NCI-H146 treated with DMSO at 0.1 percent for 48 hours (cell line): ENCODE results near the gene FBN1.

ENCODE experiments used
- DNase-seq: peaks from one replicate; lab custom pipeline; 2025; ENCODE audit not compliant: unreplicated experiment; lab: John Stamatoyannopoulos, UW

Gene FBN1

DNA sequence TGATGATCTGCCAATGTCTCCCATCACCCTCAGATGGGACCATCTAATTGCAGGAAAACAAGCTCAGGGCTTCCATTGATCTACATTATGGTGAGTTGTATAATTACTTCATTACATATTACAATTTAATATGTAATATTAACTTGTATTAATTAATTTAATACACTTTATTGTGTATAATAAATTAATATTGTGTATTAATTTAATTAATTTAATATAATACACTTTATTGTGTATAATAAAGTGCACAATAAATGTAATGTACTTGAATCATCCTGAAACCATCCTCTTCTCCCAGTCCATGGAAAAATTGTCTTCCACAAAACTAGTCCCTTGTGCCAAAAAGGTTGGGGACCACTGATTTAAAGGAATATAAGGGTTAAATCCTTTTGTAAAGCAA, 123.4 kb downstream of the FBN1 start:
- DNase-seq: no peak

DNA sequence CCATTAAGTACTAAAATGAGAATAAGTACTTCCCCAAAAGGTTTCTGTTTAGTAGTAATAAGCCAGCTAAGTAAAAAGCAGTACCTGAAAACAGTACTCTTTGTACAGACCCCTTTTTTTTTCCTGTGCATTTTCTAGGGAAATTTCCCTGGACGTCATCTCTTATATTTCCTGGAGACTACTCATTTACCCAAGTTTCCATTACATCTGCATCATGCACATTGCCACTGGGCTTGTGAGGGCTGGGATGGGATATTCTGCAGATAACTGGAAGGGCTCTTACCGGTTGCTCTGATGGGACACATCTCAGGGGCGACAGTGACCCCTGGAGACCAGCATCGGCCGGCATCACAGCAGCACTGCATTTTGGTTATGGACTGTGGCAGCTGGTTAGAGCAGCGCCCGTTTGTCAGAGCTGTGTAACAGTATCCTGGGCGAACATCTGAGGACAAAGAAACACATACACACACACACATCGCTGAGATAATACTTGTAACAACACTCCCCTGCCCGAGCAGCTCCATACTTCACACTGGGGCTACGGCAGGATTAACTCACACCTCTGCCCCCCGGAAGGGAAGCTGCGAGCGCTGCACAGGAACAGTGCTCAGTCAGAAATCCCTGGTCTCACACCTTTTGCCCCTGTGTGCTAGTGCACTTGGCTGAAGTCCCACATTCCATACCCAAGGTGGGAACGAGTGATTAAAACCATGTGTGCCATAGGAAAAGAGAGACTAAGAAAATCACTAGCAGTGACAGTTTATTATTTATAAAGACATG, 124.9 kb downstream of the FBN1 start:
- DNase-seq: no peak

DNA sequence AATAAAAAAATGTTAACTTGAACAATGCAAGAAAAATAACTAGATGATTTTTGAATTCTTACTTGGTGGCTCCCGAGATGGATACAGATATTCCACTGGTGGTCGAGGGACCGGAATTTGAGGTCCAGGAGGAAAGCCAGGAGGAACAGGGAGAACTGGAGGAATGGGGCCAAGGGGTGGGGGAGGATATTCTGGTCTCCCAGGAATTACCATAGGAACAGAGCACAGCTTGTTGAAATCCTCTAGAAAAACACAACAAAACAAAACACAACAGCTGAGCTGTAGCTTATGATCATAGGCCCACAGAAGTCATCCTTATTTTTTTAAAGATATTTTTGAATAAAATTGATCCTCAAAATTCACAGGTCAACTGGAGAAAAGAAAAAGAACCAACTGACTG, 129.4 kb downstream of the FBN1 start:
- no peak for DNase-seq

DNA sequence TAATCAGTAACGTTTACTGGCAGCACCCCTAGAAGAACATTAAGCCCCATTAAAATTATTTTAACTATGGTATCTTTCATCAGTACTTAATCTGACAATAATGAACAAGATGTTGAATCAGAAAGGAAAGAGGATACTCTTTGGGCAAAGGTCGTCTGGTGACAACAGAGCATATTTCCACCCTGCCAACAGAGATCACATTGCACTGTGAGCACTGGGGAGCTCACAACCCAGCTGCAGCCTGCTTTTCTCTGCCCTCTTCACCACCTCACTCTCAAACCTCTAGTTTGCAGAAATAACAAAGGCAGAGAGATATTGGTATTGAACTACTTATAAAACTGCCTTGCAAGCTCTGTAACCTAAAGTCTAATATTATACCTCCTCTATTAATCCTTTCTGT, 130.0 kb downstream of the FBN1 start:
- no peak for DNase-seq

DNA sequence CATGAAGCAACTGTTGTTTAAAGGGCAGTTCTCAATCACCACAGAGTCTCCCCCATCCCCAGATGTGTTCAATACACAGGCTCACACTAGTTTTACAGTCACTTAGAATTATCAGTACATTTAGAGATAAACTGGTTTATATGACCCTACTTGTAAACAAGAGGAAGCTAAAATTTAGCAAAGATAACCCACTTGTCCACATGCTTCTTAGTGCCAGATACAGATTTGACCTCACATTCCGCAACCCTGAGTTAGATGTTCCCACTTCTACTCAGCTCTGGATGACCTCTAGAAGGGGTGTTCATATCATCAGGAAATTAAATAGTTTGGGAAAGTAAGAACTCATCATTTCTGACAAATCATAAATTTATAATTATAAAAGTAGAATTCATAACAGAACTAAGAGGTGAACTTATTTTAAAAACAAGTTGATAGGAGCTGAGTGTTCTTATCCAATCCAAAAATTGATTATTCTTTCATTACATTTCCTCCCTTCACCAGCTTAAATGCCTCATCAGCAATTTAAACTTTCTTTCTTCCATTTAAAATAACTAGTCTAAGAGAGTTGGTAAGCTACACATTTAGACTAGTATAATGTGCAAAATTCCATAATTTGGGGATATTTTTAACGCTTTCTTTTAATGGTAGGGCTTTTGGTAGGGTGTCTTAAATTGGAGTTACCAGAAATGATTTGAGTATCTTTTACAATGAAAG, 131.2 kb downstream of the FBN1 start:
- DNase-seq: no peak

- no peak for DNase-seq
Measured at GRCh38 chr15:48510976-48511375, 134.5 kb downstream of the FBN1 start.

DNA sequence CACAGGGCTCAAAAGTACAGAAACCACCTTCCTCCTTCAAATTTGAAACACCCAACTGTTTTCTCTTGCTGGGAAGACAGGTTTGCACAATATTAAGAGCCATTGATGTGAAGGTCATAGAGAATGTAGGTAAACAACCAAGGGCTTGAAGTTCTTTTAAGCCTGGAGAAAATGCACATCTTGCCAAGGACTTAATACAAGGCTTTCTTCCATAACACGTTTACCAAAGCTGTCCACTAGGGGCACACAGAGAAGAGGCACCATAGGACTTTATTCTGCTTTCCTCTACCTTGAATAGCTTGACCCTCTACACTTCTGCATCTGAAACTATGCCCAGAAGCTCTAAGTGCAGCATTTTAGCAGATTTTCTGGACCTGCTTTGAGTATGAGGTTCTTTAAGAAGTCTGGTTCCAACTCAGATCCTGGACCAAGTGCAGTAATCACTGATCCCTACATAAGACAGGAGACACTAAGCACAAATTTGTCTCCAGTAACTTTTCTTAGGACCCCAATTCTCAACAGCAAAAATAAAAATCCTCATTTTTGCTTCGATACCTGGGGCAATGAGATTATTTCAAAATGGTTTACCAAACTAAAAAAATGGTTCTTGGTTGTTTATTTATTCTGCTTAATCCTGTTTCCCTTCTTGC, 138.0 kb downstream of the FBN1 start:
- DNase-seq: no peak

DNA sequence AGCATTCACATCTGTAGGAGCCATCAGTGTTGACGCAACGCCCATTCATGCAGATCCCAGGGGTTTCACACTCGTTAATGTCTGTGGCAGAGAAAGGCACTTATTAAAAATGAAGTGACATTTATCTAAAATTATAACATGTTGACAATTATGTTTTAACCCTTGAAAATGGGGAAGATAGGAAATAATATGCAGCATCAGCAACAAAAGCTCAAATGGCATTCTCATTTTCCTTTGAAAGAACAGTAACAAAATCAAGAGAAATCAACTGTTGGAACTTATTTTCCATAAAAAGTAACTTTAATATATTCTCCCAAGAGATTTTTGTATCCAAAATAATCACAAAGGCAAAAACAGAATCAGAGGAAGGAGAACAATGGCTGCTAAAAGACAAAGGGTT, 140.4 kb downstream of the FBN1 start:
- no peak for DNase-seq

GRCh38 chr15:48501208-48501607, 144.3 kb downstream of the FBN1 start:
- DNase-seq: no peak

DNA sequence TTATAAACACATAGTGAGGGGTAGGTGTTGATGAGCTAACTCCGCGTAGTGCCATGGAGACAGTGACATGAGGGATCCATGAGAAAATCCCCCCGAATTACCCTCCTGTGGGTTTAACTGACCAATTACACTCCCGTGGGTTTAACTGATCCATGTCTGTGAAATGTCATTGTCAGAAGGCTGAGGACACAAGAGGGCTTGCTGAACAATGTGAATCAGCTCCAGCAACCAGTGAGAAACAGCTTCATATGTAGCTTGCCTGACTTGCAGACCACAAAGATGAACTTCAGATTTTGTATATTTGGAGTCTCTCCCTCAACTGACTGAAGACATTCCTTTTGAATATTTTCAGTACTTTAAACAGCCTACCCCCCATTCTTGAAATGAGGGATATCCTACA, 144.9 kb downstream of the FBN1 start:
- no peak for DNase-seq

DNA sequence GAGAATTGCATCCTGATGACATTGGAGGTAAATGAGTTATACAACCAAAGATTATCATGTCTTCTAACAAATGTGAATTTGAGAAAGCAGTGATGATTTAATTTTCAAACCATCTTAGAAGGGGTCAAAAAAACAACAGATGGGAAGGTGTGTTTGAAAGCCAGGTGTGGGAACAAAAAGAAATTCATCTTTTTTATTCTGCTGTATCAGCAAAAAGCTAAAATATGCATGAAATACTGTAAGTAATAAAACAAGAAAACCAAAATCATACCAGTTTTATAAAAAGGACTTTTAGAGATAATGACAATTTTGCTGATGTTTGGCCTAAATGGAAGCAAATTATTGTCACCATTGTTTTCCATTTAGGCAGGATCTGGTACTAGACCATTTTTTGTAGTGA, 145.5 kb downstream of the FBN1 start:
- DNase-seq: no peak

DNA sequence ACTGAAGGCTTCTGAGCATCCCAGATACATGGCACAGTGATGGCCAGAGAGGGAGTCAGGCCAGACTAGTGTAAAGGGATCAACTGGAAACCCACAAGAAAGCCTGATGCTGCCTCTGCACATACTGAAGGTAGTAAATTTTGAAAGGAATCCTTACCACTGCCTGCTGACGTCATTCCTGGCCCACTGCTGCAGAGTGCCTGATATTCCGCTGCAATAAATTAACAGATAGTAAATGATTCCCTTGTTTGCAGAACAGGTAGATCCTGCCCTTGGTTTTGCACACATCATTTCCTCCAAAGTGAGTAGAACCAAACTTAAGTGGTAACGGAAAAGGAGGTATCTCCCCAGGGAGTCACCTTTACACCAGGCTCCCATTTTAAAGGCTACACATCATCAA, 146.7 kb downstream of the FBN1 start:
- DNase-seq: no peak

DNA sequence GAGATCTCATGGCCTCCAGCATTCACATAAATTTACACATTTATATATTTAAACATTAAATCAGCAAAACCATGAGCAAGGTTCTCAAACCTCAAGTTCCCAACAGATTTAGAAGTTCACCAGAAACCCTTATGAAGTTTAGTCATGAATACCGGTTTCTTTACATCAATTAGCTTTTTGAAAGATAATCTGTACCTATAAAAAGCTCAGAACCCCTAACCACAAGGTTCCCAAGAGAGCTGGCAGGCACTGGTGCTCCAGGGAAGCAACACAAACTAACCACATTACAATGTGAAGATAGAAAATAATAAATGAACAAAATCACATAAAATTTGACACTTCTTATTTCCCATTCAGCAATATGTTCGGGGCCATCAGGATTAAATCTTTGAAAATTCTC, 150.9 kb downstream of the FBN1 start:
- no peak for DNase-seq

- DNase-seq: no peak
Measured at GRCh38 chr15:48493763-48494225, 151.7 kb downstream of the FBN1 start.

DNA sequence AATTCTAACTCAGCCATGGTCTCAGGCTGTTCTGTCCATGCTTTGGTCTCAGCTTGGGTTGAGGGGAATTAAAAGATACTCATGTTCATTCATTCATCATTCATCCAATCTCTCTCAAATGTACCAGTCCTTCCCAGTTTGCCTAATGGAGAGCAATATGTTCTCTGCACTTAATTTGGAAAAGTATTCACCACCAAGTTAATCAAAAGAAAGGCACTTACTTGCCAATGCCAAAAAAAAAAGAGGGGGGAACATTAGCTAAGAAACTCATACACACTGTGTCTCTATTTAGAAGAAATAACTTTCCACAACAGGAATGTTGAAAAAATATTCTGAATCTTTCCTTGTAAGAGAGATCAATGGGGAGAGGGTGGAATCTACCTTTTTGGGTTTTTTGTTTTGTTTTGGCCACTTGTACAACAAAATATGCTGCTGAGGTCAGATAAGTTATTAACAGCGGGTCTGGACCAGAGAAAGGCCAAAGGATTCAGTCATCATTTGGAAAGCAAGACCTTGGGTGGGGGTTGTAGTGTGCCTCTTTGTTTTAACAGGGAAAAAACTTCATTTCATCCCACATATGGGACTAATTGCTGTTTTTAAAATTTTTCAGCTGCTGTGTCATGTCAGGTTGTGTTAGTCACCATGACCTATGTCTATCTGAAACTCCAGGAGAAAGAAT, 152.3 kb downstream of the FBN1 start:
- no peak for DNase-seq

- no peak for DNase-seq
Measured at GRCh38 chr15:48486228-48486627, 159.3 kb downstream of the FBN1 start.

GRCh38 chr15:48481802-48482201, 163.7 kb downstream of the FBN1 start:
- DNase-seq: peak; percentile 41

DNA sequence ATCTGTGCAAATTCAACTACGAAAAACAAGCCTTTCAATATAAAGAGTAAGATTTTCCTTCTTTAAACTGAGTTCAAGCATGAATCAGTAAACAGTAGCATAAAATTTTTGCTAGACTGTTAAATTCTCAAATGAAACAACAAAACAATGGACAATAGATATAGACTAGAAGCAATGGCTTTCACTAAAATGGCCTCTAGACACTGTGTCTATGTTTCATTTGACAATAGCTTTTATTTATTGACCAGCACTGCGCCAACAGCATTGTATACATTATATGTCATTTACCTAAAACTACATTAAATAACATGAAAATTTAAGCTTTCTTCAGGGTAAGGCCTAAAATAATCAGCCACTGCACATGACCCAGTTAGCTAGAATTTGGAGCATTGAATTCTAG, 165.8 kb downstream of the FBN1 start:
- DNase-seq: no peak

DNA sequence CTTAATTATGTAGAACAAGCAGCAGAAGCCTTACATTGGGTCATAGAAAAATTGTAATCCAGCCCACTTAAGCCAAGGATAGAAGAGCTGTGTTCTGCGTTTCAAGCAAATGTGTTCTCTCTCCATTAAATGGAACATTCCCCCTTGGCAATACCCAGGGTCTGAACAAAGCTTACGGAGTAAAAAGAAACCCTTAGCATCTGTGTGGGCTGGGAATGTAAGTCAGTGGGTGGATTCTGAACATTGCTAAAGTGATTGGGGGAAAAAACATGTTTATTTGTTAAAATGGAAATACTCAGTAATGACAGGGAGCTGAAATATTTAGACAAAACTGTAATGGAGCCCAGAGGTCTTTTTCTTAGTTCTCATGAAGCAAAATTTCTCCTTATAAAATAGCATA, 166.9 kb downstream of the FBN1 start:
- DNase-seq: no peak

DNA sequence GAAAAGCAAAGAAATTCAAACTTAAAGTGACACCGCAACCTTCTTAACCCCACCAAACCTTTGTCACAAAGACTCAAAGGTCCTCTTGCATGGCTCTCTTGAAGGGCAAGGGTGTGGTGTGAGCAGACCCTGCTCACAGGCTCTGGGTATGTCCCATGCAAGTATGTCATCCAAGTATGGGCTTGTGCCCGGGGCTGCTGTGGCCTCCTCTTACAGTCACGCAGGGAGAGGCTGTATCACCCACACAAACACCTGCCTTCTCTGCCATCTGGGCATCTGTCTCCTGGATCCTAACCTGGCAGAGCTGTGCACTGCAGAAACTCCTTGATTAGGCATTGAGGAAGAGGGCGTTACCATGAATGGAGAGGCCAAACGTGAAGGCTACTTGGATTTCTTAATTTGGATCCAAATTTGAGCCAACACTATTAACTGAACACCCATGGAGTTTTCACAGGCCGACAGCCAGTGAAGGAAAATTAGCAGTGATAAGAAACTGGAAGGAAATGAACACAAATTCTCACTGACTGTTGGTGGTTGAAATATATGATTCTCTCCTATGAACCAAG, 167.6 kb downstream of the FBN1 start:
- no peak for DNase-seq
